IMR-90 (cell line): ENCODE measurements around the gene KLHL29. TPM values are rescaled to one million over a fixed set of nuclear protein-coding genes. Genes with fewer than 3 reads are reported as not detected.

Experiments used
- ATAC-seq: fragments of 200-7000 bp; cut with Tn5 transposase; 2 replicates; pipeline ENCODE4 v1.9.1; 2020; ENCODE audit warnings: low read depth, mild to moderate bottlenecking, moderate library complexity
- BruUV-seq: library from RNA; stranded (reverse); fragments of 400-500 nt; replicated peaks from 2 replicates; lab custom pipeline; 2021; lab: Mats Ljungman, UMichigan
- CTCF ChIA-PET: fragments of 300-600 bp; formaldehyde crosslinking; extraction: SDS; loops from one replicate; lab custom pipeline; 2021; ENCODE audit warnings: antibody characterized with exemption; lab: Yijun Ruan, JAX
- POLR2A ChIA-PET: fragments of 300-600 bp; sonication (Branson Sonifier 250); formaldehyde crosslinking; loops from one replicate; lab custom pipeline; 2022; ENCODE audit warnings: antibody characterized with exemption; ENCODE audit not compliant: unreplicated experiment; lab: Charles Lee
- DNase-seq: peaks from one replicate; pipeline ENCODE4 v3.0.0; 2013
- H2AFZ ChIP-seq: replicated peaks from 2 replicates; pipeline ENCODE3; 2013; ENCODE audit warnings: low read length, mild to moderate bottlenecking; ENCODE audit not compliant: poor library complexity
- H2AK5ac ChIP-seq: 2 replicates; pipeline ENCODE4 v1.6.1; 2013; ENCODE audit warnings: low read depth, low read length, inconsistent platforms
- H2AK9ac ChIP-seq: replicated peaks from 2 replicates; pipeline ENCODE3; 2013; ENCODE audit warnings: mild to moderate bottlenecking, low read depth, low read length, moderate library complexity; ENCODE audit not compliant: poor library complexity
- H2BK120ac ChIP-seq: 2 replicates; pipeline ENCODE4 v1.6.1; 2013; ENCODE audit warnings: low read depth, low read length, inconsistent platforms
- H2BK15ac ChIP-seq: 3 replicates; pipeline ENCODE4 v1.6.1; 2013; ENCODE audit warnings: low read depth, low read length, inconsistent platforms
- H2BK20ac ChIP-seq: 2 replicates; pipeline ENCODE4 v1.6.1; 2013; ENCODE audit warnings: low read depth, mild to moderate bottlenecking, inconsistent platforms, low read length, moderate library complexity
- H2BK5ac ChIP-seq: 2 replicates; pipeline ENCODE4 v1.6.1; 2013; ENCODE audit warnings: mild to moderate bottlenecking, low read depth, low read length, inconsistent platforms; ENCODE audit not compliant: poor library complexity, severe bottlenecking
- H3K14ac ChIP-seq: replicated peaks from 2 replicates; pipeline ENCODE4 v1.6.1; 2013; ENCODE audit warnings: low read depth, low read length, inconsistent platforms
- H3K18ac ChIP-seq: 2 replicates; pipeline ENCODE4 v1.6.1; 2013; ENCODE audit warnings: low read depth, low read length, control low read depth
- H3K23ac ChIP-seq: 2 replicates; pipeline ENCODE4 v1.6.1; 2013; ENCODE audit warnings: low read depth, low read length, inconsistent platforms
- H3K27ac ChIP-seq: 2 replicates; pipeline ENCODE4 v1.5.1; 2013; ENCODE audit warnings: mild to moderate bottlenecking, control low read depth, low read length; ENCODE audit not compliant: insufficient read depth
- H3K27me3 ChIP-seq: 2 replicates; pipeline ENCODE4 v1.6.1; 2013; ENCODE audit warnings: low read length; ENCODE audit not compliant: control insufficient read depth, insufficient read depth
- H3K36me3 ChIP-seq: 2 replicates; pipeline ENCODE4 v1.6.1; 2013; ENCODE audit warnings: low read length, mixed read lengths; ENCODE audit not compliant: control insufficient read depth, insufficient read depth
- H3K4ac ChIP-seq: 2 replicates; pipeline ENCODE4 v1.6.1; 2013; ENCODE audit warnings: low read depth, low read length, inconsistent platforms
- H3K4me1 ChIP-seq: 2 replicates; pipeline ENCODE4 v1.6.1; 2013; ENCODE audit warnings: low read length, mixed read lengths; ENCODE audit not compliant: control insufficient read depth, insufficient read depth
- H3K4me2 ChIP-seq: 2 replicates; pipeline ENCODE4 v1.6.1; 2013; ENCODE audit warnings: low read depth, mild to moderate bottlenecking, control low read depth, low read length, moderate library complexity
- H3K4me3 ChIP-seq: 2 replicates; pipeline ENCODE4 v1.5.1; 2013; ENCODE audit warnings: low read depth, mild to moderate bottlenecking, control low read depth, low read length, moderate library complexity; ENCODE audit not compliant: insufficient read depth
- H3K56ac ChIP-seq: 2 replicates; pipeline ENCODE4 v1.6.1; 2013; ENCODE audit warnings: low read length, inconsistent platforms; ENCODE audit not compliant: insufficient read depth; ENCODE audit errors: extremely low read depth
- H3K79me1 ChIP-seq, 2 experiments: 2 replicates each; pipeline ENCODE4 v1.6.1; 2013; ENCODE audit warnings: low read length in 2 of 2, inconsistent platforms in 1 of 2, low read depth in 1 of 2
- H3K9ac ChIP-seq: 2 replicates; pipeline ENCODE4 v1.6.1; 2013; ENCODE audit warnings: low read depth, low read length, control low read depth
- H3K9me1 ChIP-seq: 2 replicates; pipeline ENCODE4 v1.6.1; 2013; ENCODE audit warnings: low read length, inconsistent platforms; ENCODE audit not compliant: insufficient read depth
- H3K9me3 ChIP-seq: 2 replicates; pipeline ENCODE4 v1.6.1; 2013; ENCODE audit warnings: low read length; ENCODE audit not compliant: control insufficient read depth, insufficient read depth
- H4K20me1 ChIP-seq: 2 replicates; pipeline ENCODE4 v1.6.1; 2013; ENCODE audit warnings: low read length, inconsistent platforms; ENCODE audit not compliant: insufficient read depth
- H4K5ac ChIP-seq: 2 replicates; pipeline ENCODE4 v1.6.1; 2013; ENCODE audit warnings: mild to moderate bottlenecking, low read depth, low read length, control low read depth
- H4K8ac ChIP-seq, 2 experiments: 2 replicates each; pipeline ENCODE4 v1.6.1; 2013; ENCODE audit warnings: low read depth in 2 of 2, low read length in 2 of 2, control low read depth in 1 of 2, inconsistent platforms in 1 of 2
- H4K91ac ChIP-seq: 2 replicates; pipeline ENCODE4 v1.6.1; 2013; ENCODE audit warnings: low read depth, low read length, inconsistent platforms; ENCODE audit not compliant: insufficient read depth
- BHLHE40 ChIP-seq: fragments of 150-350 bp; IDR thresholded peaks from 2 replicates; pipeline ENCODE4 v1.6.1; 2016; ENCODE audit warnings: mild to moderate bottlenecking, low read depth, low read length
- CEBPB ChIP-seq: IDR thresholded peaks from 2 replicates; pipeline ENCODE4 v1.6.1; 2012; ENCODE audit warnings: low read depth, low read length, improper control_type of control experiment
- CHD1 ChIP-seq: IDR thresholded peaks from 2 replicates; pipeline ENCODE4 v1.6.1; 2012; ENCODE audit warnings: low read depth, low read length, improper control_type of control experiment
- MAFK ChIP-seq: IDR thresholded peaks from 2 replicates; pipeline ENCODE4 v1.6.1; 2012; ENCODE audit warnings: low read depth, low read length, improper control_type of control experiment
- MAZ ChIP-seq: IDR thresholded peaks from 2 replicates; pipeline ENCODE4 v1.6.1; 2012; ENCODE audit warnings: low read depth, mild to moderate bottlenecking, low read length, improper control_type of control experiment, moderate library complexity, borderline replicate concordance
- NFE2L2 ChIP-seq: fragments of 150-350 bp; IDR thresholded peaks from 2 replicates; pipeline ENCODE4 v1.6.1; 2016; ENCODE audit warnings: low read depth, mild to moderate bottlenecking, low read length
- POLR2A ChIP-seq: IDR thresholded peaks from 2 replicates; pipeline ENCODE4 v1.6.1; 2012; ENCODE audit warnings: mild to moderate bottlenecking, low read depth, low read length
- RAD21 ChIP-seq: IDR thresholded peaks from 2 replicates; pipeline ENCODE4 v1.6.1; 2012; ENCODE audit warnings: low read length, improper control_type of control experiment
- SMC3 ChIP-seq: fragments of 150-350 bp; IDR thresholded peaks from 2 replicates; pipeline ENCODE4 v1.6.1; 2016; ENCODE audit warnings: low read depth, mild to moderate bottlenecking, antibody characterized with exemption, low read length, moderate library complexity
- WGBS, 2 experiments: methylation state at CpG; one replicate each; pipeline versions ENCODE4 v1.1.5 to v1.1.7; 2013; ENCODE audit warnings: missing lambda C conversion rate in 2 of 2; ENCODE audit not compliant: insufficient read length in 1 of 2; ENCODE audit errors: extremely low coverage in 2 of 2; 5-methylcytosine and 5-hydroxymethylcytosine counted together
- dilution Hi-C: fragments of 300-500 bp; cut with HindIII; formaldehyde crosslinking; loops from one replicate; pipeline ENCODE4 v1.14.3; 2018; ENCODE audit warnings: low sequenced_read_pairs; ENCODE audit not compliant: unreplicated experiment
- in situ Hi-C: fragments of 300-500 bp; cut with MboI; formaldehyde crosslinking; loops from 3 replicates; pipeline ENCODE4 v1.14.3; 2019; ENCODE audit warnings: low sequenced_read_pairs, inconsistent platforms, mixed read lengths
- intact Hi-C: fragments of 100-400 bp; cut with micrococcal nuclease; formaldehyde crosslinking; loops from 2 replicates; pipeline ENCODE4 v1.10.0; 2022
- polyA plus RNA-seq, 3 experiments: library from polyadenylated mRNA; depleted of rRNA; stranded (reverse); fragments of >200 nt; gene quantifications; 2 replicates each; pipeline ENCODE4 v1.2.3, GENCODE V29; 2012; ENCODE audit warnings: low replicate concordance in 1 of 3
- total RNA-seq: library from RNA; depleted of rRNA; stranded (reverse); fragments of >200 nt; gene quantifications from 2 replicates; pipeline ENCODE4 v1.2.3, GENCODE V29; 2012
- TF ChIP-seq, protein P1 (sequence below): conservative IDR thresholded peaks from 2 replicates; pipeline ENCODE4 v1.5.1; 2012; ENCODE audit warnings: mild to moderate bottlenecking, low read depth, low read length, improper control_type of control experiment
- TF ChIP-seq, protein P2 (sequence below): fragments of 150-350 bp; IDR thresholded peaks from 2 replicates; pipeline ENCODE4 v1.6.1; 2016; ENCODE audit warnings: low read depth, mild to moderate bottlenecking, low read length, moderate library complexity, borderline replicate concordance

KLHL29 gene
- total and polyA plus RNA-seq, 2 of the 4 experiments (the other 2 are of a cell fraction) = 2.0 to 8.0 TPM

DNA sequence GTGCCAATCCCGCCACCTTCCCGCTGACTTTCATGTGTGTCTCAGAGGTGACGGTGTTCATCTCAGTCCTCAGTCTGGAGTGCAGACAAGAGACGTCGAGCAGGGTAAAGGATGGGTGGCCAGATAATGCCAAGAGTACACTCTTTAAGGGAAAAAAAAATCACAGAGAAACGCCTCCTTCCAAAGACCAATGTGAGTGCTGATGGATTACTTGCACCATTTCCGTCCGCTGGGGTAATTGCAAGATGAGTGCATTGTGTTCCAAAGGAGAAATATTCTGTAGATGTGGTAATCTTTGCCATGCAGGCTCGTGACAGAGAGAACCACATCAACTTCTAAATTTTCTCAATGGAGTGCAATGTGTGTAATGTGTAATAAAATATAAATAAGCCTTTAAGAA is 81.0 kb downstream of the KLHL29 start:
- no peak overlapping the region for H3K23ac ChIP-seq
- H3K18ac ChIP-seq = no peak overlapping the region
- no peak overlapping the region for H2BK15ac ChIP-seq
- no TSS peak for BruUV-seq
- no peaks in the 10 kb centered on the region for H3K9me3 ChIP-seq
- peaks cover 13% of the 10 kb centered on the region; the same call in 1 of the 2 replicates for H3K4me1 ChIP-seq
- no CpG with 5 or more reads among the region's 9 CpGs for WGBS, 2 experiments
- in situ Hi-C loops (loop anchor here (10.0 kb wide), 1 partner anchor 271 kb away; no protein-coding TSS in a partner anchor), dilution Hi-C loops (no loop called here), intact Hi-C loops (no loop called here)
- H4K91ac ChIP-seq = no peak overlapping the region; the same call in 1 of the 2 replicates
- TF ChIP-seq RAD21 = no peak
- TF ChIP-seq MAZ = no peak
- no peak for TF ChIP-seq CHD1
- TF ChIP-seq SMC3 = no peak
- TF ChIP-seq MAFK = no peak
- no peak for TF ChIP-seq BHLHE40
- TF ChIP-seq NFE2L2 = no peak
- TF ChIP-seq, protein P1, sequence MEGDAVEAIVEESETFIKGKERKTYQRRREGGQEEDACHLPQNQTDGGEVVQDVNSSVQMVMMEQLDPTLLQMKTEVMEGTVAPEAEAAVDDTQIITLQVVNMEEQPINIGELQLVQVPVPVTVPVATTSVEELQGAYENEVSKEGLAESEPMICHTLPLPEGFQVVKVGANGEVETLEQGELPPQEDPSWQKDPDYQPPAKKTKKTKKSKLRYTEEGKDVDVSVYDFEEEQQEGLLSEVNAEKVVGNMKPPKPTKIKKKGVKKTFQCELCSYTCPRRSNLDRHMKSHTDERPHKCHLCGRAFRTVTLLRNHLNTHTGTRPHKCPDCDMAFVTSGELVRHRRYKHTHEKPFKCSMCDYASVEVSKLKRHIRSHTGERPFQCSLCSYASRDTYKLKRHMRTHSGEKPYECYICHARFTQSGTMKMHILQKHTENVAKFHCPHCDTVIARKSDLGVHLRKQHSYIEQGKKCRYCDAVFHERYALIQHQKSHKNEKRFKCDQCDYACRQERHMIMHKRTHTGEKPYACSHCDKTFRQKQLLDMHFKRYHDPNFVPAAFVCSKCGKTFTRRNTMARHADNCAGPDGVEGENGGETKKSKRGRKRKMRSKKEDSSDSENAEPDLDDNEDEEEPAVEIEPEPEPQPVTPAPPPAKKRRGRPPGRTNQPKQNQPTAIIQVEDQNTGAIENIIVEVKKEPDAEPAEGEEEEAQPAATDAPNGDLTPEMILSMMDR = no peak
- TF ChIP-seq CEBPB = no peak
- no peak for TF ChIP-seq POLR2A
- TF ChIP-seq, protein P2, sequence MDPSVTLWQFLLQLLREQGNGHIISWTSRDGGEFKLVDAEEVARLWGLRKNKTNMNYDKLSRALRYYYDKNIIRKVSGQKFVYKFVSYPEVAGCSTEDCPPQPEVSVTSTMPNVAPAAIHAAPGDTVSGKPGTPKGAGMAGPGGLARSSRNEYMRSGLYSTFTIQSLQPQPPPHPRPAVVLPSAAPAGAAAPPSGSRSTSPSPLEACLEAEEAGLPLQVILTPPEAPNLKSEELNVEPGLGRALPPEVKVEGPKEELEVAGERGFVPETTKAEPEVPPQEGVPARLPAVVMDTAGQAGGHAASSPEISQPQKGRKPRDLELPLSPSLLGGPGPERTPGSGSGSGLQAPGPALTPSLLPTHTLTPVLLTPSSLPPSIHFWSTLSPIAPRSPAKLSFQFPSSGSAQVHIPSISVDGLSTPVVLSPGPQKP = no peak
- H2BK120ac ChIP-seq = no peak overlapping the region
- peaks cover 3% of the 10 kb centered on the region; the same call in 1 of the 2 replicates for H3K9me1 ChIP-seq
- no peak overlapping the region for H3K4ac ChIP-seq
- ChIA-PET CTCF (no interaction called here), POLR2A (no interaction called here)
- H3K36me3 ChIP-seq = no peaks in the 10 kb centered on the region
- H3K79me1 ChIP-seq = peaks cover 0 to 3% of the 10 kb centered on the region in 2 experiments; a peak in 1 of 4 replicates
- no peak overlapping the region for H3K56ac ChIP-seq
- no peak overlapping the region for H4K5ac ChIP-seq
- H3K14ac ChIP-seq = no peak overlapping the region
- no peak overlapping the region for H2AFZ ChIP-seq
- H3K4me2 ChIP-seq = no peak overlapping the region
- ATAC-seq (no peak), DNase-seq (no peak)
- H2AK5ac ChIP-seq = no peak overlapping the region
- no peak overlapping the region for H2AK9ac ChIP-seq
- no peak overlapping the region for H2BK5ac ChIP-seq
- no peak overlapping the region for H3K9ac ChIP-seq
- no peak overlapping the region for H3K4me3 ChIP-seq
- peaks cover 5% of the 10 kb centered on the region; the same call in 1 of the 2 replicates for H4K20me1 ChIP-seq
- no peak overlapping the region for H3K27ac ChIP-seq
- H4K8ac ChIP-seq = no peak overlapping the region
- no peaks in the 10 kb centered on the region for H3K27me3 ChIP-seq
- H2BK20ac ChIP-seq = no peak overlapping the region
